Gastroesophageal sphincter (tissue), 4 donors: Measurements from ENCODE around the gene TMEM178B. TPM values are rescaled to one million over a fixed set of nuclear protein-coding genes. Genes with fewer than 3 reads are reported as not detected.

Experiments
- ATAC-seq: fragments of 150-250 bp; one replicate; pipeline ENCODE4 v1.9.1; 2016; ENCODE audit warnings: mild to moderate bottlenecking, moderate library complexity
- H3K27ac ChIP-seq, 4 donors: fragments of 200-600 bp; sonication (generic) in 3 of 4; 1 replicate in 3 of 4; 2 replicates in 1 of 4; pipeline ENCODE4 v1.5.1; 2016 to 2019
- H3K27me3 ChIP-seq: fragments of 200-600 bp; sonication (generic); one replicate; pipeline ENCODE4 v1.5.1; 2019
- H3K36me3 ChIP-seq, 2 donors: fragments of 200-600 bp; sonication (generic); one replicate each; pipeline ENCODE4 v1.5.1; 2019; ENCODE audit warnings: control low read depth in 1 of 2
- H3K4me1 ChIP-seq, 3 donors: fragments of 200-600 bp; sonication (generic); 1 replicate in 2 of 3; 2 replicates in 1 of 3; pipeline ENCODE4 v1.5.1; 2016 to 2019; ENCODE audit warnings: control low read depth in 2 of 3
- H3K4me3 ChIP-seq, 2 donors: fragments of 200-600 bp; sonication (generic); one replicate each; pipeline ENCODE4 v1.5.1; 2019; ENCODE audit warnings: mild to moderate bottlenecking in 1 of 2, moderate library complexity in 1 of 2
- H3K9me3 ChIP-seq, 3 donors: fragments of 200-600 bp; sonication (generic); one replicate each; pipeline ENCODE4 v1.5.1; 2017 to 2019; ENCODE audit warnings: control low read depth in 2 of 3
- EP300 ChIP-seq: sonication (generic); formaldehyde crosslinking; IDR thresholded peaks from one replicate; pipeline ENCODE4 v1.6.1; 2017; ENCODE audit warnings: antibody characterized with exemption, mild to moderate bottlenecking
- POLR2A ChIP-seq, 2 donors: fragments of 450-650 bp; IDR thresholded peaks; one replicate each; pipeline ENCODE4 v1.6.1; 2017; ENCODE audit warnings: antibody characterized with exemption in 2 of 2, mild to moderate bottlenecking in 2 of 2, moderate library complexity in 1 of 2
- POLR2AphosphoS5 ChIP-seq: sonication (generic); formaldehyde crosslinking; IDR thresholded peaks from one replicate; pipeline ENCODE4 v1.6.1; 2017; ENCODE audit warnings: antibody characterized with exemption
- WGBS, 2 donors: methylation state at CpG; one replicate each; pipeline ENCODE4 v1.1.5; 2018; ENCODE audit warnings: low coverage in 1 of 2; 5-methylcytosine and 5-hydroxymethylcytosine counted together
- total RNA-seq, 4 donors: library from RNA; depleted of rRNA; stranded (reverse); fragments of >200 nt; gene quantifications; one replicate each; pipeline ENCODE4 v1.1.0, GENCODE V29; 2016
- TF ChIP-seq, protein P1 (sequence below), 4 experiments: fragments of 200-600 bp in 2 of 4; fragments of 450-650 bp in 2 of 4; sonication (generic) in 1 of 4; IDR thresholded peaks; one replicate each; pipeline ENCODE4 v1.5.1; 2017 to 2019; ENCODE audit warnings: antibody characterized with exemption in 4 of 4, mild to moderate bottlenecking in 2 of 4, moderate library complexity in 2 of 4

The TMEM178B gene
- total RNA-seq, 4 donors from 2014 or later = 0.62 to 1.4 (median 1.0) TPM

DNA sequence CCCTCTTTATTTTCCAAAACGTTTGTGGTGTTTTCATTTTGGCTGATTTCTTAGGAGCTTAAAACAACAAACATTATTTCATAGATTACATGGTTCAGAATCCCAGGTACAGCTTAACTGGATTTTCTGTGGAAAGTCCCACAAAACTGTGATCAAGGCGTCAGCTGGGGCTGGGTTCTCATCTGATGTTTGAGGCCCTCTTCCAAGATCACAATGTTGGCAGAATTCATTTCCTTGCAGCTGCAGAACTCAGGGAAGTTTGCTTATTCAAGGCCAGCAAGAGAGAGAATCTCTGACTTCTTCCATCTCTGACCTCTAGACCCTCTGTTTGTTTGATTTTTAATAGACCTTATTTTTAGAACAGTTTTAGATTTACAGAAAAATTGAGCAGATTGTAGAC, 368.9 kb downstream of the TMEM178B start:
- no peaks in the 10 kb centered on the region for H3K36me3 ChIP-seq
- no peak overlapping the region for H3K4me3 ChIP-seq
- TF ChIP-seq POLR2A (IDR thresholded peaks at IDR 0.05) (no peak), EP300 (no peak), POLR2AphosphoS5 (no peak)
- TF ChIP-seq, protein P1, sequence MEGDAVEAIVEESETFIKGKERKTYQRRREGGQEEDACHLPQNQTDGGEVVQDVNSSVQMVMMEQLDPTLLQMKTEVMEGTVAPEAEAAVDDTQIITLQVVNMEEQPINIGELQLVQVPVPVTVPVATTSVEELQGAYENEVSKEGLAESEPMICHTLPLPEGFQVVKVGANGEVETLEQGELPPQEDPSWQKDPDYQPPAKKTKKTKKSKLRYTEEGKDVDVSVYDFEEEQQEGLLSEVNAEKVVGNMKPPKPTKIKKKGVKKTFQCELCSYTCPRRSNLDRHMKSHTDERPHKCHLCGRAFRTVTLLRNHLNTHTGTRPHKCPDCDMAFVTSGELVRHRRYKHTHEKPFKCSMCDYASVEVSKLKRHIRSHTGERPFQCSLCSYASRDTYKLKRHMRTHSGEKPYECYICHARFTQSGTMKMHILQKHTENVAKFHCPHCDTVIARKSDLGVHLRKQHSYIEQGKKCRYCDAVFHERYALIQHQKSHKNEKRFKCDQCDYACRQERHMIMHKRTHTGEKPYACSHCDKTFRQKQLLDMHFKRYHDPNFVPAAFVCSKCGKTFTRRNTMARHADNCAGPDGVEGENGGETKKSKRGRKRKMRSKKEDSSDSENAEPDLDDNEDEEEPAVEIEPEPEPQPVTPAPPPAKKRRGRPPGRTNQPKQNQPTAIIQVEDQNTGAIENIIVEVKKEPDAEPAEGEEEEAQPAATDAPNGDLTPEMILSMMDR (IDR thresholded peaks at IDR 0.05) = no peak
- 30 to 43% methylated on average over 2 of the region's 2 CpGs for WGBS, 2 donors
- no peak for ATAC-seq
- H3K4me1 ChIP-seq = peaks cover 0 to 10% (median 3%) of the 10 kb centered on the region in 3 donors
- no peaks in the 10 kb centered on the region for H3K27me3 ChIP-seq
- no peak overlapping the region for H3K27ac ChIP-seq
- no peaks in the 10 kb centered on the region for H3K9me3 ChIP-seq

DNA sequence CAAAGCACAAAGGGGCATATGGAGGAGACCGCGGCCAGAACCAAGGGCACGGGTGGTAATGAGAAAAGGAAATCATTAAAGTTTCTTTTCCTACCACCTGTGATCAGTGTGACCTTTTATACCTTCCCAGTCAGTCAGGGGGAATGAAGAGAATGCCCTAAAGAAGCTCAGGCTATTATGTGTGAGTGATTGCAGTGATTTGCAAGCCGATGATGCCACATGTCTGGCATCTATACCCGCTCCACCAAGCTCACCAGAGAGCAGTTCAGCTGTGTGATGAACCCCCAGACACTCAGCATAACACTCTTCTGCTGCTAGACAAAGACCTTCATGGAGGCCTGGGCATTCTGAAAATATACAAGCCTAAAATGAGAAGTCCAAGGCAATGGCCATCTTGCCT, 371.1 kb downstream of the TMEM178B start:
- H3K9me3 ChIP-seq = no peaks in the 10 kb centered on the region
- H3K4me1 ChIP-seq = peaks cover 0 to 10% (median 3%) of the 10 kb centered on the region in 3 donors
- no peak for TF ChIP-seq POLR2A (IDR thresholded peaks at IDR 0.05)
- no peak for ATAC-seq
- 84% methylated on average over 3 of the region's 5 CpGs; no CpG with 5 or more reads in 1 of the 2 donors for WGBS, 2 donors
- no peaks in the 10 kb centered on the region for H3K27me3 ChIP-seq
- H3K27ac ChIP-seq = no peak overlapping the region
- H3K36me3 ChIP-seq = no peaks in the 10 kb centered on the region
- no peak overlapping the region for H3K4me3 ChIP-seq

DNA sequence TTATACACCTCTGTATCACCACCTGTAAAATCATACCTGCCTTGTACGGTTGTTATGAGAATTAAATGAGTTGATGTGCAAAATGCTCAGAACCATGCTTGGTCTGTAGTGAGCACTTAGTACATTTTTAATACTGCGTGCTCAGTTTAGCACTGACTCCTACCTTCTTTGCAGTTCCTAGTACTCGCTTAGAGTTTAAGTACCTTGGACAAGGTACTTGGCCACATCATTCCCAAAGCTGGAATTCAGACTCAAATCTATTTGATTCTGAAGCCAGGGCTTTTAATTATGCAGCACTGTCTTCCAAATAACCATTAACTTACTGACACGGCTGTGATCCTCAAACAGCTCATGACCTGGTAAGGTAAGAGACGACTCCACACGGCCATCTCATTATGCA, 377.4 kb downstream of the TMEM178B start:
- WGBS, 2 donors = 77 to 90% methylated on average over 5 to 6 of the region's 6 CpGs
- Histone ChIP-seq H3K4me3 (no peak overlapping the region), H3K36me3 (no peaks in the 10 kb centered on the region), H3K9me3 (no peaks in the 10 kb centered on the region), H3K27ac (no peak overlapping the region), H3K4me1 (no peaks in the 10 kb centered on the region), H3K27me3 (no peaks in the 10 kb centered on the region)
- TF ChIP-seq EP300 (no peak), POLR2AphosphoS5 (no peak), POLR2A (IDR thresholded peaks at IDR 0.05) (no peak)
- TF ChIP-seq, protein P1 (IDR thresholded peaks at IDR 0.05) = no peak
- no peak for ATAC-seq

DNA sequence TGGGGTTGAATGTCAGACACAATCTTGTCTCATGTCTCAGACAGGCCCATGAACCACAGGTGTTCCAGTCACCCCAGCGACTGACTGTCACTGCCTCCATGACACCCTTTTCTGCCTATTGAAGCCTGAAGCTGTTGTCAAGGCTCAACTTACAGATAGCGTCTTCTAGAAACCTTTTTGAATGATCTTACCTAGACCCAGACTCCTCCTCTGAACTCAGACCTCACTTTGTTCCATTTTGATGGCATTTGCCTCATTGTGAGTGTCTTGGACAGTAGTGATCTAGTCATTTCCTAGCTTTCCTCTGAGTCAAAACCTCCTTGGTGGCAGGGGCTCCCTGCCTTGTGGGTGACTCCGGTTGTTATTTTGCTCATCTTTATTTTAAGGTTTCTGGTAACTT, 379.0 kb downstream of the TMEM178B start:
- Histone ChIP-seq H3K27ac (no peak overlapping the region), H3K4me3 (no peak overlapping the region), H3K4me1 (no peaks in the 10 kb centered on the region), H3K9me3 (no peaks in the 10 kb centered on the region), H3K27me3 (no peaks in the 10 kb centered on the region), H3K36me3 (no peaks in the 10 kb centered on the region)
- 90 to 91% methylated on average over 2 to 3 of the region's 3 CpGs for WGBS, 2 donors
- ATAC-seq = no peak
- no peak for TF ChIP-seq EP300
- no peak for TF ChIP-seq POLR2A (IDR thresholded peaks at IDR 0.05)
- TF ChIP-seq, protein P1 (IDR thresholded peaks at IDR 0.05) = no peak
- no peak for TF ChIP-seq POLR2AphosphoS5

DNA sequence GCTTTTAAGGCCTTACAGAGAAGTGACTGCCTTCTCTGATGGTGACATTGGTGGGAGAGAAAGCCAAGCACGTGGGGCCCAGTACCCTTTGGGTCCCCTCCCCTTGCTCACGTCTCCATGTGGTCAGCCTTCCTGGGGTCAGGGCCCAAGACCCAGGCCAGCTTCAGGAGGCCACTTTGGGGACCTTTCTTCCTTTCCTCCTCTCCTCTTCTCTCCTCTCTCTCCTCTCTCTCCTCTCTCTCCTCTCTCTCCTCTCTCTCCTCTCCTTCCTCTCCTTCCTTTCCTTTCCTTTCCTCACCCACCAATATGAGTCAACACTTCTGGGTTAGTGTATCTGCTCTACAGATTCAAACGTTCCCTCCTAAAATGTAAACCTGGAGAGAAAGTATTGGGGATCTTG, 380.5 kb downstream of the TMEM178B start:
- H3K4me1 ChIP-seq = no peaks in the 10 kb centered on the region
- H3K9me3 ChIP-seq = no peaks in the 10 kb centered on the region
- no peak overlapping the region for H3K4me3 ChIP-seq
- TF ChIP-seq, protein P1 (IDR thresholded peaks at IDR 0.05) = no peak
- no peak for TF ChIP-seq EP300
- no peak for TF ChIP-seq POLR2A (IDR thresholded peaks at IDR 0.05)
- no peak for TF ChIP-seq POLR2AphosphoS5
- 68% methylated on average over 2 of the region's 3 CpGs; no CpG with 5 or more reads in 1 of the 2 donors for WGBS, 2 donors
- no peak for ATAC-seq
- H3K36me3 ChIP-seq = no peaks in the 10 kb centered on the region
- no peak overlapping the region for H3K27ac ChIP-seq
- H3K27me3 ChIP-seq = no peaks in the 10 kb centered on the region
